Mesenteric fat pad (tissue), 1 donor: ENCODE measurements around the gene ACTG1. TPM values are rescaled to one million over a fixed set of nuclear protein-coding genes. Genes with fewer than 3 reads are reported as not detected.

ENCODE experiments used
- DNase-seq: peaks from one replicate; pipeline ENCODE4 v3.0.0-alpha.2; 2020; ENCODE audit warnings: low spot score
- total RNA-seq: library from RNA; stranded (reverse); fragmentation: NEBNext Ultra II Directional; extraction: Animal tissue kit (Norgen Biotek cat#: 25700); gene quantifications from one replicate; pipeline ENCODE4 v1.2.1, GENCODE V29; 2021
- donor health status: DM: yes; HTN: yes; CAD: no.

ACTG1 gene
- total RNA-seq, 1 donor from 2014 or later: 1,641 TPM

GRCh38 chr17:81482673-81483072, 29.9 kb downstream of the ACTG1 start:
- no peak for DNase-seq

- DNase-seq: no peak
Measured at GRCh38 chr17:81481815-81482505, 30.6 kb downstream of the ACTG1 start.

- no peak for DNase-seq
Measured at GRCh38 chr17:81481073-81481799, 31.4 kb downstream of the ACTG1 start.

- DNase-seq: no peak
Measured at GRCh38 chr17:81480140-81481072, 32.2 kb downstream of the ACTG1 start.

GRCh38 chr17:81479175-81480071, 33.2 kb downstream of the ACTG1 start:
- DNase-seq: no peak

- DNase-seq: no peak
Measured at GRCh38 chr17:81478119-81478518, 34.5 kb downstream of the ACTG1 start.

- DNase-seq: no peak
Measured at GRCh38 chr17:81477173-81477572, 35.4 kb downstream of the ACTG1 start.

GRCh38 chr17:81476635-81477034, 36.0 kb downstream of the ACTG1 start:
- no peak for DNase-seq

GRCh38 chr17:81476097-81476496, 36.5 kb downstream of the ACTG1 start:
- no peak for DNase-seq

- DNase-seq: no peak
Measured at GRCh38 chr17:81474958-81475357, 37.6 kb downstream of the ACTG1 start.

- DNase-seq: no peak
Measured at GRCh38 chr17:81473019-81473418, 39.6 kb downstream of the ACTG1 start.

GRCh38 chr17:81471818-81472456, 40.7 kb downstream of the ACTG1 start:
- no peak for DNase-seq

- no peak for DNase-seq
Measured at GRCh38 chr17:81470944-81471817, 41.4 kb downstream of the ACTG1 start.

GRCh38 chr17:81470270-81470943, 42.2 kb downstream of the ACTG1 start:
- DNase-seq: no peak

GRCh38 chr17:81469266-81469665, 43.3 kb downstream of the ACTG1 start:
- DNase-seq: no peak

- DNase-seq: no peak
Measured at GRCh38 chr17:81468770-81469121, 43.9 kb downstream of the ACTG1 start.

GRCh38 chr17:81468111-81468769, 44.4 kb downstream of the ACTG1 start:
- no peak for DNase-seq
